GM18505 (cell line): ENCODE results near the gene TLN1.

Source experiments
- ATAC-seq: cut with Tn5 transposase; IDR thresholded peaks from one replicate; pipeline ENCODE4 v1.9.1; 2021; ENCODE audit not compliant: unreplicated experiment
- POLR2A ChIP-seq: IDR thresholded peaks from 4 replicates; pipeline ENCODE4 v1.6.1; 2011; ENCODE audit warnings: borderline replicate concordance; ENCODE audit not compliant: insufficient read depth, insufficient read length; ENCODE audit errors: extremely low read depth

Gene TLN1

GRCh38 chr9:35732185-35732799 lies at the start of gene TLN1, which contains the start of gene CREB3:
TLN1 (minus strand) TSS chr9:35732195; CDS start chr9:35725694, 6,501 bp downstream.
CREB3 (plus strand) TSS chr9:35732666; CDS start chr9:35732773, 107 bp downstream.
- peak; percentile 86 for TF ChIP-seq POLR2A
- peak; percentile 75 for ATAC-seq

GRCh38 chr9:35781066-35781465 lies 49.1 kb upstream of the TLN1 start:
- no peak for ATAC-seq
- TF ChIP-seq POLR2A = no peak

- no peak for ATAC-seq
- TF ChIP-seq POLR2A = no peak
These were observed 46.5 kb upstream of the TLN1 start for GRCh38 chr9:35778496-35778895.

- no peak for ATAC-seq
- TF ChIP-seq POLR2A = no peak
These were observed 44.0 kb upstream of the TLN1 start for GRCh38 chr9:35776018-35776417.

GRCh38 chr9:35774907-35775635 lies 43.1 kb upstream of the TLN1 start:
- no peak for TF ChIP-seq POLR2A
- no peak for ATAC-seq

GRCh38 chr9:35771943-35772342 lies 39.9 kb upstream of the TLN1 start:
- ATAC-seq = no peak
- TF ChIP-seq POLR2A = no peak

- TF ChIP-seq POLR2A = no peak
These were observed 39.5 kb upstream of the TLN1 start for GRCh38 chr9:35771534-35771933.

GRCh38 chr9:35771075-35771433 lies 39.1 kb upstream of the TLN1 start:
- no peak for ATAC-seq
- TF ChIP-seq POLR2A = no peak

More at GRCh38 chr9:35771534-35771933, 39.5 kb upstream of the TLN1 start:
- ATAC-seq = no peak

- no peak for ATAC-seq
- TF ChIP-seq POLR2A = no peak
These were observed 37.8 kb upstream of the TLN1 start for GRCh38 chr9:35769763-35770162.

- ATAC-seq = no peak
- no peak for TF ChIP-seq POLR2A
These were observed 35.5 kb upstream of the TLN1 start for GRCh38 chr9:35767458-35767857.

- no peak for ATAC-seq
- TF ChIP-seq POLR2A = no peak
These were observed 35.0 kb upstream of the TLN1 start for GRCh38 chr9:35766997-35767396.

GRCh38 chr9:35763803-35764202 lies 31.8 kb upstream of the TLN1 start:
- no peak for ATAC-seq
- TF ChIP-seq POLR2A = no peak

GRCh38 chr9:35763181-35763580 lies 31.2 kb upstream of the TLN1 start:
- no peak for TF ChIP-seq POLR2A
- ATAC-seq = no peak

- ATAC-seq = no peak
- TF ChIP-seq POLR2A = no peak
These were observed 28.7 kb upstream of the TLN1 start for GRCh38 chr9:35760651-35761050.
